Dermis microvascular lymphatic vessel endothelial cell (primary cell): ENCODE data around the gene SLC12A4. TPM values are rescaled to one million over a fixed set of nuclear protein-coding genes. Genes with fewer than 3 reads are reported as not detected.
"Not testable (repeated sequence)": the region's sequence is repeated elsewhere in the genome, so short reads cannot be mapped to it uniquely, and the experiment has no call there.

Experiments used
- DNase-seq, 2 donors: peaks; one replicate each; pipeline versions ENCODE4 v3.0.0 to v3.0.0-alpha.2; 2010; ENCODE audit warnings: low read depth in 2 of 2
- total RNA-seq: library from RNA; depleted of rRNA; stranded (reverse); fragments of >200 nt; gene quantifications from 2 replicates; pipeline ENCODE4 v1.2.1, GENCODE V29; 2014

Gene SLC12A4
- total RNA-seq, 1 donor from 2014 or later: 46.7 TPM

DNA sequence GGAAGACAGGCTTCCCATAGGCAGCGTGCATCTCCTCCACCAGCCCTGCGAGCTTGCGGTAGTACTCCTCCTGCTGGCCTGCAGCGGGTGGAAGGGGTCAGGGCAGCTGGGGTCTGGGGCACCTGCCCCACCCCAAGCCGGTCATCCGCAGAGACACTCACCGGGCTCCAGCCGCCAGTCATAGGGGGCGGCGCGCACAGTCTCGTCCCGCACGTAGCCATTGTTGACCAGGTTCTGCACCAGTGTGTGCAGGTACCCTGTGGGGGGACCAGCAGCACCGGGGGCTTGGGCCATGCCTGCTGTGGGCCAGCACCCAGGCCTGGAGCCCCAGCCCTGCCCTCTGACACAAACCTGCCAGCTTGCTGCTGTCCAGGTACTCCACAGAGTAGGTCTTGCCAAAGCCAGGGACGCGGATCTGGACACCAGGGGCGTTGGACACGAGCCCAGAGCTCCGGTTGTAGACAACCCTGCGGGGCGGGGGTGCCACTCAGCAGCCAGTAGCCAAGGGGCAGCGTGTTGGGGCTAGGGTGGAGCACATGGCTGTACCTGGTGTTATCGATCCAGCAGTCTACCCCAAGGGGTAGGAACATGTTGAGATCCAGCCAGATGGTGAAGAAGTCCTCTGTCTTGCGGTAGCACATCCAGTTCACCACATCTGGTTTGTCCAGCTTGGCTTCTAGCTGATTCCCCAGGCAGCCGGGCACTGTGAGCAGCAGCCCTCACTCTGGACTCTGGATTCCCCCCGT lies 25.8 kb downstream of the SLC12A4 start:
- no peak for DNase-seq

DNA sequence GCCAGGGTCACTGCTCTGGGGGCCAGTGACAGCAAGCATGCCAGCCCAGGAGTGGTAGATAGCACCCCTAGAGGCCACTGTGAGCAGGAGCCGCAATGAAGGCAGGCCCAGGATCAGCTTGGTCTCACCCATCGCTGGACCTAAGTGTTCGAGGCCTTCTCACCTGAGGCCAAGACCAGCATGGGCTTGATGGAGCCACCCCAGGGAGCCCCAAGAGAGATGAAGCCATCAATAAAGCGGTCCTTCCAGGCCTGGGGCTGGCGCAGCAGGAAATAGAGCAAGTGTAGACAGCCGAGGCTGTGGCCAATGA lies 26.3 kb downstream of the SLC12A4 start:
- DNase-seq: peak in 1 of 2 donors; percentile 39

GRCh38 chr16:67941469-67942199 lies 26.8 kb downstream of the SLC12A4 start:
- no peak for DNase-seq

DNA sequence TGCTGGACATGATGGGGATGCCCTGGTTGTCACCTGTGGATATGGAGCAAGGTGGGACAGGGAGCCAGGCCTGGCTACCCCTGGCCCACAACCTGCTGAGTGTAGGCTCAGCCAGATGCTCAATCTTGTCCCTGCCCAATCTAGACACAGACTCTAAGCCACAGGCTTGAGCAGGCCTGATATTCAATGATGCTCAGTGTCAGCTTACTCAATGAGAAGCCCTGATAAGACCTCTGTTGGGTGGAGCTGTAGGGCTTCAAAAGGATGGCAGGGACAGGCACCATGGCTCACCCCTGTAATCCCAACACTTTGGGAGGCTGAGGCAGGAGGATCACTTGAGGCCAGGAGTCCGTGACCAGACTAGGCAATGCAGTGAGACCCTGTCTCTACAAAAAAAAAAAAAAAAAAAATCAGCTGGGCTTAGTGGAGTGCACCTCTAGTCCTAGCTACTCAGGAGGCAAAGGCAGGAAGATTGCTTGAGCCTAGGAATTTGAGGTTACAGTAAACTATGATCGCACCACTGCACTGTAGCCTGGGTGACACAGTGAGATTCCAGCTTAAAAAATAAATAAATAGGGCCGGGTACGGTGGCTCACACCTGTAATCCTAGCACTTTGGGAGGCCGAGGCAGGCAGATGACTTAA lies 27.9 kb downstream of the SLC12A4 start:
- no peak for DNase-seq

- DNase-seq: no peak
Observed at GRCh38 chr16:67939507-67940445, 28.7 kb downstream of the SLC12A4 start.

GRCh38 chr16:67937713-67938112 lies 30.7 kb downstream of the SLC12A4 start:
- DNase-seq: not testable (repeated sequence)

DNA sequence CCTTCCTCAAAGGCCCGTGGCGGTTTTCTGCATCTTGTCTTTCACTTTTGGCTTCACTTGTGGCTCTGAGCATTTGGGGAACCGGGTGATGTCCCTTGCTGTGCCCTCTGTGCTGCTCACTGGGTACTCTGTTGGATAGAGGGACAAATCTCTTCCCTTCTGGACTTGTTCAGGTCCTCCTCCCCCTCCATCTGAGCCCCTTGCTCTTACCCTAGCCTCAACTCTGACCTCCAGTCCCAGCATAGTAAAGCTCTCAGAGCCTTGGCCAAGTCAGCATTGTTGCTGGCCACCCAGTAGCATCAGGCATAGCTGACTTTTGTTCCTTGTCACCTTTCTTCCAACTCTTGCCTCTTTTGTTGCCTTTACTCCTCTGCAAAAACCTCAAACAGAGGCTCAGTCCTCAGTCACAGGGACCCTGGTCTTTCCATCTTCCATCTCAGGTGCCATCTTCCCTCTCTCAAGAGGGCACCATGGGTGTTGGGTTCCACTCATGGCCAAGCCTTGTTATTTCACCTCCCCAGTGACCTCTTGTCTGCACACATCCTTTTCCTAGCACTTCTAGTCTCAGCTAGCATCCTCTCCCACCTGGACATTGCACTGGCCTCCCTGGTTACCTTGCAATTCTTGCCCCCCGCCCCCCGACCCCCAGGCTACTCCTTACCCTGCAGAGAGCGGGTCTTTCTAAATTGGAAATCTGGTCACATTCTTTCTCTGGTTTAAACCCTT lies 31.4 kb downstream of the SLC12A4 start:
- DNase-seq: no peak

DNA sequence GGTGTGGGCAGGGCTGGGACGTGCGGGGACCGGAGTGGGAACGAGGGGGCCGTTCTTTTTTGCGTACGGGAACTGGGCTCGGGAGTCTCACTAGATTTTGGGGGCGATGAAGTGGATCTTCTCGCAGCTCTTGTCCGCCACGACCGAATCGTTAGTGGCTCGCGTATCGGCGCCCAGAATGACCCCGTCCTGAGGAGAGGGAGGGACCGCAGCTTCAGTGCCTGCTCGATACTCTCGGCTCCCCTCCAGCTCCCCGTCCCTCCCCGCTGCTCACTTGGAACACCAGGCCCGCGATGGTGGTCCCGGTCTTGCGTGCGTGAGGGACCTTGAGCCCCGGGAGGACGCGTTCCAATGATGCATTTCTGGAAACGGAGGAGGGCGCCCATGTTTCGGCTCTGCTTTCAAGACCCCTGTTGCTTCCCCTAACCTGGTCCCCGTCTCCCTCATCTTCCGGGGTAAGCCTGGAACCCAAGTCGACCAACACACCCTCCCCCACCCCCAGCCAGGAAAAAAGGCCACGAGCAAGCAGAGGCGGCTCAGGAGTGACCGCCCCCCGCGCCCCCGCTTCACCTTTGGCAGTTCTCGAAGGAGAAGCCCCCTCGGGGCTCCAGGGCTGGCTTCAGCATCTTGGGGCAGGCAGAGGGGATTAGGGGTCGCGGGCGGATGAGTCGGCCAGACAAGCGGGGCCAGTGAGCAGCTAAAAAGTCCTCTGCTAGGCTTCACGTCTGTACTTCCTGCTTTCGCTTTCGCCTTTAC lies 32.1 kb downstream of the SLC12A4 start, which contains the start of gene PSMB10:
TSS of gene PSMB10 (minus strand) at position 727 of the 756 bp plus-strand sequence. CDS start at position 626, 101 bp downstream.
- DNase-seq: peak in 1 of 2 donors; percentile 56

GRCh38 chr16:67935402-67936123 lies 32.9 kb downstream of the SLC12A4 start:
- peak; percentile 82 to 94 for DNase-seq

GRCh38 chr16:67935101-67935401 lies 33.4 kb downstream of the SLC12A4 start:
- no peak for DNase-seq

DNA sequence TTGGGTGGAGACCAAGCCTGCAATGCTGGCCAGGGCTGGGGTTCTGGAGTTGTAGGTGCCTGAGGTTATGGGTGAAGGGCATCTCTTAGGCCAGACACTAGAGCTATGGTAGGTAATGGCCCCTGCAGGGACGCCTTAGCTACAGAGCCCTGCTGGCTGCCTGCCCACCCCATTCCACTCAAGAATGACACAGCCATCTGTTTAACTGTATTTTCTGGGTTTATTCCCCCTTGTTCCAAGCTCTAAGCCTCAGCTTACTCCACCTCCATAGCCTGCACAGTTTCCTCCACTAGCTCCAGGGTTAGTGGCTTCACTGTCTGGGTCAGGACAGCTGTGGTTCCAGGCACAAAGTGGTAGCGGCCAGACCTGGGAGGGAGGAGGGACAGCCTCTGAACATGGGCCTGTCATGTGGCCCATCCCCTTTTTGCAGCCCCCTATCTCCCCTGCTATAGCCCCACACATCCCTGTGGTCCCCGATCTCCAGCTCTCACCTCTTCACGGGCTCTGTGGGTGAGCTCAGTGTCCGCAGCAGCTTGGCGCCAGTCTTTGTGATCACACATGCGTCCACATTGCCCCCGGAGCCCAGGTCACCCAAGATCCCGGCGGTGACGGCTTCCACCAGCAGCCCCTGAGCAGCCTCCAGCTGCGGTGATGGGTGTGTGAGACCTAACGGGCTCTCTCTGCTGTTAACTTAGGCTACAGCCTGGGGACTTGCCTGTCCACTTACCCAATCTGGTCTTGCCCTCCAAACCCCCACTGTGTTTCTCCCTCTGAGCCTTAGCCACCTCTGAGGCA lies 33.9 kb downstream of the SLC12A4 start:
- no peak for DNase-seq

DNA sequence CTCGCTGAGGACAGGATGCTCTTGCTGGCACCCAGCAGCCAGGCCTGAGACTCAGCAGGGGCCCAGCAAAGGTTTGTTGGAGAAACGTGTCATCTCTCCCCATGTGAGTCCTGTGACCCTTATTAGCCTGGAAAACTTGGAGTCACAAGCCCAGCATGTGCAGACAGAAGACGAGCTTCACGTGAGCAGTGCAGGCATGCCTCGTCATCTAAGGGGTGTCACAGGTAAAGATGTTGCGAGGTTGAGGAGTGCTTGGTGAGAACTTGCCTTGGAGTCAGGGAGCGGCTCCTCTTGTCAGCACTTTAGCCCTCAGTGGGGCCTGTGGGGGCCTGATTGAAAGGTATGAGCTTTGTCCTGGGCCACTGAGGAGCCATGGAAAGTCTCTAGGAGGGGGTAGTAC lies 34.6 kb downstream of the SLC12A4 start:
- no peak for DNase-seq

GRCh38 chr16:67932462-67932840 lies 36.0 kb downstream of the SLC12A4 start:
- DNase-seq: no peak

DNA sequence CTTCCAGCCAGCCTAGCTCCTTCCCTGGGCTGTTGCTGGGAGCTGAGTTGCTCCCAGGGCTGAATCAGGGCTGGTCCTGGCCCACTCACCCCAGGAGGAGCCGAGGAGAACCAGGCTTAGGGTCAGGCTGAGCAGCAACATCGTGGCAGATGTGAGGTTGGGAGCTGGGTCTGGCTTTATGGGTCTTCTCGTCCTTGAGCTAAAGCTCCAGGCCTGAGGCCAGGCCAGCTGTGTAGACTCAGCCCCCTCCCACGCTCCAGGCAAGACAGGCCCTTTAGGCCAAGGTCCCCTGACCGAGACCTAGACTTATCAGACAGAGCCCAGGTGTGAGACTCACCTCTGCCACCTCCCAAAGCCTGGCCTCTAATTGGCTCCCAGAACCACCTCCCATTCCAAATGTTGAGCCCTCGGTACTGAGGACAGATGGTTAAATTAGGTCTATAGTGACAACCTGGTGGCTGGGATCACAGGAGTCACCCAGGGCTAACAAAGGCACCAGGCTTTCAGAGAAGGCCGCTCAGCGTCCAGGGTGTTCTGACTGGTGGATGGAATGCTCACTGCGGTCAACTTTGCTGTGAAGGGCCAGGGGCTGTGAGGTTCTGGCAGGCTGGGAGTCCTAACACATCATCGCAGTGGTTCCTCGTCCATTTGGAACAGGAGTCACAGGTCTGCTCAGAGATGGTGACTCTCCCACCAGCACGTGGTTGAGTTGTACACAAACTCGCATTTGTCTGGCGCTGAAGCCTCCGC lies 36.5 kb downstream of the SLC12A4 start, which contains the start of gene CTRL:
TSS of gene CTRL (minus strand) at position 151 of the 750 bp plus-strand sequence. CDS start at position 141, 10 bp downstream.
- DNase-seq: no peak

DNA sequence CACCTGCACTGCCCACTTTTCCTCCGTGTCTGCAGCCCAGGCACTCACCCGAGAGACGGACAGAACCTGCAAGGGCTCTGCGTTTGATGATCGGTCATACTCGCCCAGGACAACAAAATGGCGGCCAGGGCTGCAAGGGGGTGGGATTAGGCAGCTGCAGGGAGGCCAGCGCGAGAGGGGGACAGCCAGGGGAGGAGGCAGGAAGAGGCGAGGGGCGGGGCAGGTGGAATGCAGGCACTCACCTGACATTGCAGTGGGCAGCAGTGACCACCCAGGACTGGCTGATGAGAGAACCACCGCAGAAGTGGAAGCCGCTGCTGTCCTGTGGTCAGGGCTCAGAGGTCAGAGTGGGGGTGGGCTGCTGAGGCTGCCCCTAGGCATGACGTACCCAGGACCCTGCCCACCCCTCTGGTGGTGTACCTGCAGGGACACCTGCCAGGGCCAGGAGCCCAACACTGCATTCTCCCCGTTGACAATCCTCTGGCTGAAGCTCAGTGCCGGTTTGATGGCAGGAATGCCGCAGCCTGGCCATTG lies 37.7 kb downstream of the SLC12A4 start:
- no peak for DNase-seq

DNA sequence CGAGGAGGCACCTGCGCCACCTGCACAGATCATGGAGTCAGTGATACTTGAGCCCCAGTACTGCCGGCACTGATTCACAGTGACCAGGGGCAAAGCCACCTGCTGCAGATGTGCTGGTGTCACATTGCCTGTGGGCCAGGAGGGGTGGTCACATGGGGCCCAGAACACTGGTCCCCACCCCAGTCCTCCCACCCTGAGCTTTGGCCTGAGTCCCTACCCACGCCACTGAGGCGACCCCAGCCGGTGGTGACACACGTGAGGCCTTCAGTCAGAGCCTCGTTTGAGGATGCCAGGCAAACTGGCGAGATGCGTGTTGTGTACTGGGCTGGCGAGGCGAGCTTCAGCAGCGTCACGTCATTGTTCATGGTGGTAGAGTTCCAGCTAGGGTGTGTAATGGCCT lies 38.2 kb downstream of the SLC12A4 start:
- DNase-seq: no peak

DNA sequence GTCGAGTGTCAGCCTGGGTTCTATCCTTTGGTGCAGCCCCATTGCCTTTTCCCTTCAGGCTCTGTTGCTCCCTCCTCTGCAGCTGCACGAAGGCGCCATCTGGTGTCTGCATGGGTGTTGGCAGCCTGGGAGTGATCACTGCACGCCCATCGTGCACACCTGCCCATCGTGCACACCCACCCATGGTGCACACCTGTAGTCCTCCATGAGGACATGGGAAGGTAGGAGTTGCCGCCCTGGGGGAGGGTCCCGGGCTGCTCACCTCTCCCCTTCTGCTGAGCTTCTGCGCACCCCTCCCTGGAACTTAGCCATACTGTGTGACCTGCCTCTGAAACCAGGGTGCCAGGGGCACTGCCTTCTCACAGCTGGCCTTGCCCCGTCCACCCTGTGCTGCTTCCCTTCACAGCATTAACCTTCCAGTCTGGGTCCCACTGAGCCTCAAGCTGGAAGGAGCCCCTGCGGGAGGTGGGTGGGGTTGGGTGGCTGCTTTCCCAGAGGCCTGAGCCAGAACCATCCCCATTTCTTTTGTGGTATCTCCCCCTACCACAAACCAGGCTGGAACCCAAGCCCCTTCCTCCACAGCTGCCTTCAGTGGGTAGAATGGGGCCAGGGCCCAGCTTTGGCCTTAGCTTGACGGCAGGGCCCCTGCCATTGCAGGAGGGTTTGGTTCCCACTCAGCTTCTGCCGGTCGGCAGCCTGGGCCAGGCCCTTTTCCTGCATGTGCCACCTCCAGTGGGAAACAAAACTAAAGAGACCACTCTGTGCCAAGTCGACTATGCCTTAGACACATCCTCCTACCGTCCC lies 39.7 kb downstream of the SLC12A4 start:
- peak; percentile 54 to 68 for DNase-seq
